K562 (cell line): ENCODE measurements around the gene MYO3B. TPM values are rescaled to one million over a fixed set of nuclear protein-coding genes. Genes with fewer than 3 reads are reported as not detected.
A peak's percentile ranks its signal among the peaks of the same experiment; 100 is the strongest.

Experiments used
- ATAC-seq: fragments of 200-7000 bp; cut with Tn5 transposase; 3 replicates; pipeline ENCODE4 v1.9.1; 2020; ENCODE audit warnings: moderate library complexity
- BruUV-seq: library from RNA; stranded (reverse); fragments of 400-500 nt; replicated peaks from 2 replicates; lab custom pipeline; 2021; lab: Mats Ljungman, UMichigan
- CTCF ChIA-PET: fragments of 300-600 bp; formaldehyde crosslinking; extraction: SDS; loops from one replicate; lab custom pipeline; 2021; ENCODE audit warnings: low intra/inter-chr PET ratio; lab: Yijun Ruan, JAX
- POLR2A ChIA-PET: fragments of 300-600, 350-650 bp; sonication (Branson Sonifier 250); formaldehyde crosslinking; extraction: SDS; loops from one replicate; lab custom pipeline; 2021; ENCODE audit warnings: antibody characterized with exemption, inconsistent platforms; lab: Yijun Ruan, JAX
- DNase-seq, 4 experiments: peaks; one replicate each; pipeline versions ENCODE4 v3.0.0 to v3.0.0-alpha.2; 2011 to 2018; ENCODE audit warnings: low spot score in 3 of 4, mixed read lengths in 3 of 4; ENCODE audit errors: extremely low read depth in 1 of 4
- FAIRE-seq: peaks from 2 replicates; lab custom pipeline; 2011; peaks lifted over from hg19 to GRCh38; lab: Jason Lieb, UNC
- H2AFZ ChIP-seq: 2 replicates; pipeline ENCODE4 v1.6.0; 2011; ENCODE audit warnings: low read depth, low read length, control low read depth, inconsistent platforms
- H3K27ac ChIP-seq: fragments of 200-600 bp; 3 replicates; pipeline ENCODE4 v1.8.0; 2011; ENCODE audit warnings: low read depth, mild to moderate bottlenecking, control low read depth, inconsistent platforms, low read length, moderate library complexity, mixed read lengths; ENCODE audit errors: extremely low read depth
- H3K27me3 ChIP-seq, 2 experiments: fragments of 300-600 bp in 1 of 2; 2 replicates in 1 of 2; 3 replicates in 1 of 2; pipeline versions ENCODE4 v1.6.0 to v1.8.0; 2011; ENCODE audit warnings: inconsistent platforms in 2 of 2, low read length in 2 of 2, mild to moderate bottlenecking in 1 of 2, mixed read lengths in 1 of 2, moderate library complexity in 1 of 2; ENCODE audit not compliant: control insufficient read depth in 2 of 2, insufficient read depth in 2 of 2
- H3K36me3 ChIP-seq: fragments of 300-600 bp; 3 replicates; pipeline ENCODE4 v1.8.0; 2011; ENCODE audit warnings: mild to moderate bottlenecking, low read length, inconsistent platforms; ENCODE audit not compliant: control insufficient read depth, insufficient read depth
- H3K4me1 ChIP-seq, 2 experiments: fragments of 200-600 bp in 1 of 2; replicated peaks in 1 of 2; 2 replicates in 1 of 2; 3 replicates in 1 of 2; pipeline versions ENCODE4 v1.5.1 to v1.8.0; 2011; ENCODE audit warnings: inconsistent platforms in 2 of 2, low read length in 2 of 2, mild to moderate bottlenecking in 1 of 2, mixed read lengths in 1 of 2, moderate library complexity in 1 of 2; ENCODE audit not compliant: control insufficient read depth in 2 of 2, insufficient read depth in 2 of 2
- H3K4me2 ChIP-seq: 2 replicates; pipeline ENCODE4 v1.6.1; 2011; ENCODE audit warnings: low read length, control low read depth, inconsistent platforms, mixed read lengths; ENCODE audit not compliant: insufficient read depth
- H3K4me3 ChIP-seq: fragments of 200-600 bp; sonication (generic), shearing (Covaris generic); 2 replicates; pipeline ENCODE4 v1.5.1; 2016; ENCODE audit warnings: control low read depth, inconsistent platforms
- H3K79me2 ChIP-seq: fragments of 200-600 bp; 3 replicates; pipeline ENCODE4 v1.8.0; 2011; ENCODE audit warnings: low read length, inconsistent platforms; ENCODE audit not compliant: control insufficient read depth, insufficient read depth
- H3K9ac ChIP-seq, 2 experiments: 2 replicates each; pipeline versions ENCODE4 v1.6.0 to v1.6.1; 2011; ENCODE audit warnings: low read depth in 2 of 2, low read length in 2 of 2, control low read depth in 1 of 2, inconsistent platforms in 1 of 2, mild to moderate bottlenecking in 1 of 2, mixed read lengths in 1 of 2; ENCODE audit not compliant: insufficient read depth in 1 of 2
- H3K9me1 ChIP-seq: one replicate; pipeline ENCODE4 v1.6.0; 2011; ENCODE audit warnings: inconsistent platforms, mild to moderate bottlenecking, low read length, moderate library complexity; ENCODE audit not compliant: control insufficient read depth, insufficient read depth
- H3K9me3 ChIP-seq: replicated peaks from 2 replicates; pipeline ENCODE4 v1.5.1; 2011; ENCODE audit warnings: low read depth, low read length, inconsistent platforms; ENCODE audit not compliant: control insufficient read depth, insufficient read depth
- H4K20me1 ChIP-seq: replicated peaks from 2 replicates; pipeline ENCODE4 v1.6.1; 2011; ENCODE audit warnings: low read length, inconsistent platforms, mixed read lengths; ENCODE audit not compliant: control insufficient read depth, insufficient read depth
- BRD4 ChIP-seq: fragments of 200-600 bp; sonication (generic); IDR thresholded peaks from 2 replicates; pipeline ENCODE4 v1.6.1; 2017; ENCODE audit warnings: inconsistent platforms
- ELF4 ChIP-seq: fragments of 450-650 bp; formaldehyde crosslinking; IDR thresholded peaks from 2 replicates; pipeline ENCODE4 v1.4.0; 2022; ENCODE audit warnings: missing genetic modification characterization
- FIP1L1 ChIP-seq: fragments of 200-400 bp; formaldehyde crosslinking; IDR thresholded peaks from 2 replicates; pipeline ENCODE4 v1.6.1; 2018; ENCODE audit warnings: mild to moderate bottlenecking, low read depth, low read length; ENCODE audit not compliant: poor library complexity, severe bottlenecking
- HDAC2 ChIP-seq: fragments of 450-650 bp; IDR thresholded peaks from 2 replicates; pipeline ENCODE4 v1.6.1; 2016; ENCODE audit warnings: mild to moderate bottlenecking
- ILF3 ChIP-seq: fragments of 450-650 bp; IDR thresholded peaks from 2 replicates; pipeline ENCODE4 v1.6.1; 2018; ENCODE audit warnings: antibody characterized with exemption, mild to moderate bottlenecking, moderate library complexity, borderline replicate concordance
- MNT ChIP-seq, 2 experiments: fragments of 450-650 bp; conservative IDR thresholded peaks; 2 replicates each; pipeline ENCODE4 v1.6.1; 2017; ENCODE audit warnings: mild to moderate bottlenecking in 2 of 2, moderate library complexity in 2 of 2
- SRF ChIP-seq, 2 experiments: fragments of 250-450, 450-650 bp in 1 of 2; sonication (Bioruptor Pico) in 1 of 2; sonication (generic) in 1 of 2; formaldehyde crosslinking; IDR thresholded peaks; 2 replicates each; pipeline versions ENCODE4 v1.5.0 to v1.5.1; 2020 to 2022; ENCODE audit warnings: mild to moderate bottlenecking in 1 of 2, missing genetic modification reagents in 1 of 2
- ZBTB43 ChIP-seq: sonication (generic); formaldehyde crosslinking; IDR thresholded peaks from 2 replicates; pipeline ENCODE4 v1.8.0; 2023; ENCODE audit warnings: mild to moderate bottlenecking, missing genetic modification reagents
- ZNF830 ChIP-seq: fragments of 250-450 bp; sonication (Bioruptor Pico); IDR thresholded peaks from 2 replicates; pipeline ENCODE4 v1.5.0; 2021; ENCODE audit warnings: mild to moderate bottlenecking
- WGBS: fragments of 100-300 bp; shearing (Covaris generic); methylation state at CpG from one replicate; pipeline ENCODE4 v1.1.6; 2016; ENCODE audit warnings: low coverage, mixed read lengths; ENCODE audit not compliant: insufficient coverage; ENCODE audit errors: missing lambda C conversion rate; 5-methylcytosine and 5-hydroxymethylcytosine counted together
- in situ Hi-C: fragments of 300-500 bp; cut with MboI; formaldehyde crosslinking; loops from 4 replicates; pipeline ENCODE4 v1.15.0; 2018; ENCODE audit warnings: inconsistent platforms, mixed read lengths
- intact Hi-C: fragments of 100-400 bp; cut with micrococcal nuclease; formaldehyde crosslinking; loops from 2 replicates; pipeline ENCODE4 v1.14.2; 2022
- polyA plus RNA-seq, 8 experiments: library from polyadenylated mRNA; depleted of rRNA in 4 of 8; stranded (reverse) in 5 of 8; unstranded in 3 of 8; fragments of >200 nt; fragmentation: Nextera tagmentation in 2 of 8; fragmentation: Illumina TruSeq in 1 of 8; extraction: Ambion mirVana in 2 of 8; extraction: Trizol in 1 of 8; gene quantifications; 2 replicates each; pipeline versions ENCODE4 v1.2.1 to v1.2.3, GENCODE V29; 2011 to 2014; ENCODE audit warnings: inconsistent platforms in 1 of 8, missing spikeins in 1 of 8
- total RNA-seq, 7 experiments: library from RNA; depleted of rRNA in 6 of 7; stranded (reverse); fragments of >200 nt in 6 of 7; fragmentation: Illumina TruSeq in 2 of 7; extraction: Trizol in 2 of 7; gene quantifications; 2 replicates each; pipeline versions ENCODE4 v1.2.1 to v1.2.3, GENCODE V29; 2011 to 2021; ENCODE audit warnings: low replicate concordance in 1 of 7
- TF ChIP-seq, protein P1 (sequence below): sonication (generic); formaldehyde crosslinking; IDR thresholded peaks from 2 replicates; pipeline ENCODE4 v1.8.1; 2023; ENCODE audit warnings: mild to moderate bottlenecking, missing genetic modification reagents

MYO3B gene
- total and polyA plus RNA-seq, 9 of the 15 experiments (the other 6 are each of a cell fraction or from before 2014, with no cell fraction given) = 2.7 to 6.5 (median 3.6) TPM

- no peaks in the 10 kb centered on the region for H3K79me2 ChIP-seq
- peaks cover 0 to 6% of the 10 kb centered on the region in 2 experiments; a peak in 2 of 5 replicates for H3K4me1 ChIP-seq
- H3K4me3 ChIP-seq = no peak overlapping the region
- H3K27me3 ChIP-seq = no peaks in the 10 kb centered on the region; a peak in 1 of 5 replicates
- TF ChIP-seq ILF3 = no peak
- no peak for TF ChIP-seq MNT (conservative IDR thresholded peaks at IDR 0.05)
- TF ChIP-seq BRD4 = no peak
- TF ChIP-seq FIP1L1 = no peak
- TF ChIP-seq ZBTB43 (CRISPR knock-in tag) = no peak
- TF ChIP-seq, protein P1, sequence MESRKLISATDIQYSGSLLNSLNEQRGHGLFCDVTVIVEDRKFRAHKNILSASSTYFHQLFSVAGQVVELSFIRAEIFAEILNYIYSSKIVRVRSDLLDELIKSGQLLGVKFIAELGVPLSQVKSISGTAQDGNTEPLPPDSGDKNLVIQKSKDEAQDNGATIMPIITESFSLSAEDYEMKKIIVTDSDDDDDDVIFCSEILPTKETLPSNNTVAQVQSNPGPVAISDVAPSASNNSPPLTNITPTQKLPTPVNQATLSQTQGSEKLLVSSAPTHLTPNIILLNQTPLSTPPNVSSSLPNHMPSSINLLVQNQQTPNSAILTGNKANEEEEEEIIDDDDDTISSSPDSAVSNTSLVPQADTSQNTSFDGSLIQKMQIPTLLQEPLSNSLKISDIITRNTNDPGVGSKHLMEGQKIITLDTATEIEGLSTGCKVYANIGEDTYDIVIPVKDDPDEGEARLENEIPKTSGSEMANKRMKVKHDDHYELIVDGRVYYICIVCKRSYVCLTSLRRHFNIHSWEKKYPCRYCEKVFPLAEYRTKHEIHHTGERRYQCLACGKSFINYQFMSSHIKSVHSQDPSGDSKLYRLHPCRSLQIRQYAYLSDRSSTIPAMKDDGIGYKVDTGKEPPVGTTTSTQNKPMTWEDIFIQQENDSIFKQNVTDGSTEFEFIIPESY (CRISPR knock-in tag) = no peak
- TF ChIP-seq ELF4 (CRISPR knock-in tag) = no peak
- no peak for TF ChIP-seq SRF (CRISPR knock-in tag; IDR thresholded peaks at IDR 0.05)
- TF ChIP-seq HDAC2 = no peak
- TF ChIP-seq ZNF830 (CRISPR knock-in tag) = no peak
- DNase-seq (no peak), ATAC-seq (no peak), FAIRE-seq (no peak)
- in situ Hi-C loops = no loop called here
- no peaks in the 10 kb centered on the region for H3K9me1 ChIP-seq
- no TSS peak for BruUV-seq
- no peaks in the 10 kb centered on the region for H3K9me3 ChIP-seq
- H2AFZ ChIP-seq = peak overlapping the region; percentile 7; the same call in 1 of the 2 replicates
- ChIA-PET CTCF (no interaction called here), POLR2A (interaction anchor here (0.7 to 0.8 kb wide), 3 partner anchors 13 to 591 kb away, joined by 3 to 4 read pairs (median 4); no protein-coding TSS in a partner anchor)
- no peaks in the 10 kb centered on the region for H3K36me3 ChIP-seq
- WGBS = 27% methylated on average over 2 of the region's 2 CpGs
- H3K9ac ChIP-seq = no peak overlapping the region
- intact Hi-C loops = no loop called here
- no peak overlapping the region for H3K4me2 ChIP-seq
- no peaks in the 10 kb centered on the region for H4K20me1 ChIP-seq
- H3K27ac ChIP-seq = no peak overlapping the region
Observed at GRCh38 chr2:170391018-170391417, 213.1 kb downstream of the MYO3B start.
